H1 (cell line): ENCODE data around the gene NBAS. TPM values are rescaled to one million over a fixed set of nuclear protein-coding genes. Genes with fewer than 3 reads are reported as not detected.

ENCODE experiments used
- CTCF ChIA-PET: fragments of 300-600 bp; sonication (Branson Sonifier 250); formaldehyde crosslinking; loops from one replicate; lab custom pipeline; 2021; ENCODE audit not compliant: partially characterized antibody; lab: Charles Lee
- POLR2A ChIA-PET: fragments of 300-600 bp; sonication (Branson Sonifier 250); formaldehyde crosslinking; loops from one replicate; lab custom pipeline; 2021; ENCODE audit warnings: inconsistent platforms; ENCODE audit not compliant: partially characterized antibody; lab: Charles Lee
- DNase-seq, 2 experiments: peaks; one replicate each; pipeline versions ENCODE4 v3.0.0 to v3.0.0-alpha.2; 2010 to 2022; ENCODE audit warnings: low spot score in 2 of 2, low read depth in 1 of 2, mixed read lengths in 1 of 2
- FAIRE-seq: peaks from 2 replicates; lab custom pipeline; 2011; peaks lifted over from hg19 to GRCh38; lab: Jason Lieb, UNC
- H2AFZ ChIP-seq: 2 replicates; pipeline ENCODE4 v1.8.1; 2012; ENCODE audit warnings: low read length, inconsistent platforms
- H2AK5ac ChIP-seq: 2 replicates; pipeline ENCODE4 v1.6.1; 2013; ENCODE audit warnings: low read depth, low read length
- H2BK120ac ChIP-seq: replicated peaks from 2 replicates; pipeline ENCODE3; 2013; ENCODE audit warnings: low read depth, low read length, inconsistent platforms
- H2BK12ac ChIP-seq: 2 replicates; pipeline ENCODE4 v1.6.1; 2013; ENCODE audit warnings: low read depth, low read length
- H2BK15ac ChIP-seq: 2 replicates; pipeline ENCODE4 v1.6.1; 2013; ENCODE audit warnings: low read length
- H2BK20ac ChIP-seq: 2 replicates; pipeline ENCODE4 v1.6.1; 2013; ENCODE audit warnings: low read length
- H2BK5ac ChIP-seq: 2 replicates; pipeline ENCODE4 v1.6.1; 2013; ENCODE audit warnings: low read depth, low read length
- H3K14ac ChIP-seq: 2 replicates; pipeline ENCODE4 v1.6.1; 2013; ENCODE audit warnings: inconsistent platforms; ENCODE audit not compliant: insufficient read length
- H3K18ac ChIP-seq: 2 replicates; pipeline ENCODE4 v1.6.1; 2013; ENCODE audit warnings: low read length; ENCODE audit errors: extremely low read depth
- H3K23ac ChIP-seq: 2 replicates; pipeline ENCODE4 v1.6.1; 2013; ENCODE audit warnings: inconsistent platforms; ENCODE audit not compliant: insufficient read length
- H3K23me2 ChIP-seq: 2 replicates; pipeline ENCODE4 v1.6.1; 2013; ENCODE audit warnings: low read depth, low read length
- H3K27ac ChIP-seq: 2 replicates; pipeline ENCODE4 v1.6.1; 2011; ENCODE audit warnings: low read depth, low read length, inconsistent platforms
- H3K27me3 ChIP-seq, 4 experiments: replicated peaks in 1 of 4; 1 replicate in 1 of 4; 2 replicates in 3 of 4; pipeline versions ENCODE4 v1.6.1 to v1.8.1; 2011 to 2013; ENCODE audit warnings: low read length in 3 of 4, mild to moderate bottlenecking in 3 of 4, inconsistent platforms in 2 of 4, mixed read lengths in 2 of 4, moderate library complexity in 1 of 4; ENCODE audit not compliant: control insufficient read depth in 3 of 4, insufficient read depth in 3 of 4; ENCODE audit errors: extremely low read depth in 1 of 4
- H3K36me3 ChIP-seq, 4 experiments: 2 replicates each; pipeline versions ENCODE4 v1.6.1 to v1.8.1; 2011 to 2013; ENCODE audit warnings: mild to moderate bottlenecking in 4 of 4, low read length in 3 of 4, moderate library complexity in 2 of 4, control low read depth in 1 of 4, inconsistent platforms in 1 of 4; ENCODE audit not compliant: insufficient read depth in 4 of 4, control insufficient read depth in 2 of 4
- H3K4ac ChIP-seq: replicated peaks from 2 replicates; pipeline ENCODE3; 2013; ENCODE audit warnings: low read length, low read depth, mixed read lengths, inconsistent platforms; ENCODE audit not compliant: insufficient read length
- H3K4me1 ChIP-seq, 4 experiments: replicated peaks in 1 of 4; 1 replicate in 1 of 4; 2 replicates in 3 of 4; pipeline versions ENCODE4 v1.6.1 to v1.8.1; 2011 to 2013; ENCODE audit warnings: low read length in 3 of 4, inconsistent platforms in 2 of 4, mixed read lengths in 1 of 4; ENCODE audit not compliant: insufficient read depth in 4 of 4, control insufficient read depth in 3 of 4
- H3K4me2 ChIP-seq, 2 experiments: 2 replicates each; pipeline versions ENCODE4 v1.6.1 to v1.8.1; 2011 to 2013; ENCODE audit warnings: low read depth in 2 of 2, low read length in 2 of 2, control low read depth in 1 of 2, inconsistent platforms in 1 of 2, mild to moderate bottlenecking in 1 of 2; ENCODE audit not compliant: insufficient read depth in 1 of 2
- H3K4me3 ChIP-seq, 4 experiments: fragments of 200-600, 300-600 bp in 1 of 4; sonication (generic), shearing (Covaris generic), sonication (Bioruptor Twin) in 1 of 4; 2 replicates each; pipeline versions ENCODE4 v1.5.1 to v1.8.1; 2011 to 2016; ENCODE audit warnings: low read length in 4 of 4, low read depth in 3 of 4, control low read depth in 2 of 4, inconsistent platforms in 2 of 4, mild to moderate bottlenecking in 2 of 4, mixed read lengths in 1 of 4, moderate library complexity in 1 of 4; ENCODE audit not compliant: insufficient read depth in 2 of 4; ENCODE audit errors: extremely low read depth in 1 of 4
- H3K56ac ChIP-seq: replicated peaks from 2 replicates; pipeline ENCODE3; 2013; ENCODE audit warnings: low read depth, mild to moderate bottlenecking, mixed read lengths, low read length, inconsistent platforms; ENCODE audit not compliant: insufficient read length
- H3K79me1 ChIP-seq: 2 replicates; pipeline ENCODE4 v1.6.1; 2013; ENCODE audit warnings: low read depth, low read length, control low read depth
- H3K79me2 ChIP-seq, 2 experiments: 2 replicates each; pipeline versions ENCODE4 v1.6.1 to v1.8.1; 2012 to 2013; ENCODE audit warnings: low read length in 2 of 2, mild to moderate bottlenecking in 2 of 2, inconsistent platforms in 1 of 2; ENCODE audit not compliant: insufficient read depth in 2 of 2, control insufficient read depth in 1 of 2
- H3K9ac ChIP-seq, 4 experiments: replicated peaks in 1 of 4; 1 replicate in 1 of 4; 2 replicates in 3 of 4; pipeline versions ENCODE4 v1.6.1 to v1.8.1; 2011 to 2013; ENCODE audit warnings: low read depth in 3 of 4, low read length in 3 of 4, control low read depth in 2 of 4, mild to moderate bottlenecking in 2 of 4, moderate library complexity in 2 of 4, inconsistent platforms in 1 of 4; ENCODE audit errors: extremely low read depth in 1 of 4
- H3K9me3 ChIP-seq, 2 experiments: 2 replicates each; pipeline versions ENCODE4 v1.6.1 to v1.8.1; 2012 to 2013; ENCODE audit warnings: mild to moderate bottlenecking in 2 of 2, moderate library complexity in 2 of 2, control low read depth in 1 of 2, inconsistent platforms in 1 of 2, low read depth in 1 of 2, low read length in 1 of 2, mixed read lengths in 1 of 2; ENCODE audit not compliant: insufficient read depth in 2 of 2
- H4K20me1 ChIP-seq, 2 experiments: replicated peaks in 1 of 2; 2 replicates each; pipeline versions ENCODE3 to v1.8.1; 2011 to 2013; ENCODE audit warnings: inconsistent platforms in 2 of 2, low read length in 2 of 2, mild to moderate bottlenecking in 1 of 2; ENCODE audit not compliant: insufficient read depth in 2 of 2, control insufficient read depth in 1 of 2
- H4K5ac ChIP-seq: 2 replicates; pipeline ENCODE4 v1.6.1; 2013; ENCODE audit warnings: low read length, low read depth, mixed read lengths, inconsistent platforms; ENCODE audit not compliant: insufficient read length
- H4K8ac ChIP-seq: 2 replicates; pipeline ENCODE4 v1.8.0; 2013; ENCODE audit warnings: mild to moderate bottlenecking, moderate library complexity, low read length, inconsistent platforms; ENCODE audit not compliant: insufficient read depth; ENCODE audit errors: extremely low read depth
- H4K91ac ChIP-seq: replicated peaks from 2 replicates; pipeline ENCODE3; 2013; ENCODE audit warnings: low read length, mixed read lengths, inconsistent platforms; ENCODE audit not compliant: insufficient read length
- ASH2L ChIP-seq: fragments of 200-600, 300-600 bp; sonication (generic); IDR thresholded peaks from one replicate; pipeline ENCODE4 v1.7.1; 2017; ENCODE audit warnings: low read length
- BCL11A ChIP-seq, 2 experiments: IDR thresholded peaks; one replicate each; pipeline ENCODE4 v1.6.1; 2011; ENCODE audit warnings: low read depth in 2 of 2, low read length in 2 of 2, mild to moderate bottlenecking in 2 of 2
- CTBP2 ChIP-seq: IDR thresholded peaks from 2 replicates; pipeline ENCODE4 v1.7.0; 2011; ENCODE audit warnings: borderline replicate concordance, mild to moderate bottlenecking, moderate library complexity, mixed read lengths, low read length; ENCODE audit not compliant: insufficient read depth, insufficient read length
- HDAC6 ChIP-seq: IDR thresholded peaks from one replicate; pipeline ENCODE4 v1.7.1; 2012; ENCODE audit warnings: low read depth, mild to moderate bottlenecking, inconsistent platforms, low read length, moderate library complexity
- JUND ChIP-seq: IDR thresholded peaks from 2 replicates; pipeline ENCODE4 v1.6.1; 2011; ENCODE audit warnings: mild to moderate bottlenecking, improper control_type of control experiment, low read length
- KDM4A ChIP-seq: IDR thresholded peaks from one replicate; pipeline ENCODE4 v1.7.1; 2012; ENCODE audit warnings: low read depth, mild to moderate bottlenecking, moderate library complexity, low read length, inconsistent platforms; ENCODE audit not compliant: severe bottlenecking
- POLR2AphosphoS5 ChIP-seq: IDR thresholded peaks from 2 replicates; pipeline ENCODE4 v1.6.1; 2011; ENCODE audit warnings: low read depth, low read length
- RNF2 ChIP-seq: fragments of 200-900, 300-1000 bp; sonication (generic); IDR thresholded peaks from 2 replicates; pipeline ENCODE4 v1.7.1; 2016; ENCODE audit warnings: borderline replicate concordance, low read depth, mild to moderate bottlenecking, antibody characterized with exemption, low read length; ENCODE audit not compliant: poor library complexity, severe bottlenecking; ENCODE audit errors: missing control alignments
- SIN3A ChIP-seq, 2 experiments: IDR thresholded peaks in 1 of 2; conservative IDR thresholded peaks in 1 of 2; 2 replicates each; pipeline ENCODE4 v1.6.1; 2011 to 2012; ENCODE audit warnings: low read length in 2 of 2, improper control_type of control experiment in 1 of 2, low read depth in 1 of 2, mild to moderate bottlenecking in 1 of 2
- SRF ChIP-seq: IDR thresholded peaks from 2 replicates; pipeline ENCODE4 v1.6.1; 2011; ENCODE audit warnings: mild to moderate bottlenecking, low read depth, low read length, moderate library complexity
- SUZ12 ChIP-seq: fragments of 200-600 bp; sonication (generic); IDR thresholded peaks from 2 replicates; pipeline ENCODE4 v1.6.1; 2012; ENCODE audit warnings: mild to moderate bottlenecking, inconsistent platforms, low read length, moderate library complexity, mixed read lengths
- TEAD4 ChIP-seq: IDR thresholded peaks from 2 replicates; pipeline ENCODE4 v1.6.1; 2012; ENCODE audit warnings: low read depth, low read length, inconsistent platforms, mixed read lengths
- WGBS, 2 experiments: shearing (Covaris generic) in 1 of 2; methylation state at CpG; one replicate each; pipeline versions ENCODE4 v1.1.6 to v1.1.7; 2013 to 2015; ENCODE audit warnings: low lambda C conversion rate in 2 of 2, mixed read lengths in 2 of 2, inconsistent platforms in 1 of 2, low coverage in 1 of 2, missing lambda C conversion rate in 1 of 2; ENCODE audit not compliant: insufficient replicate concordance in 2 of 2, insufficient coverage in 1 of 2, insufficient read length in 1 of 2; ENCODE audit errors: extremely low coverage in 1 of 2, missing lambda C conversion rate in 1 of 2; 5-methylcytosine and 5-hydroxymethylcytosine counted together
- polyA plus RNA-seq, 7 experiments: library from polyadenylated mRNA; depleted of rRNA in 3 of 7; stranded (reverse) in 5 of 7; unstranded in 2 of 7; fragments of >200 nt in 5 of 7; fragments of 200-250 nt in 2 of 7; gene quantifications; 1 replicate in 5 of 7; 2 replicates in 1 of 7; 4 replicates in 1 of 7; pipeline versions ENCODE4 v1.2.1 to v1.2.3, GENCODE V29; 2011 to 2013; ENCODE audit warnings: missing spikeins in 2 of 7, mixed read lengths in 2 of 7
- total RNA-seq: library from RNA; stranded (reverse); fragmentation: NEBNext Ultra II Directional; extraction: Animal tissue kit (Norgen Biotek cat#: 25700); gene quantifications from 2 replicates; pipeline ENCODE4 v1.2.1, GENCODE V29; 2021

The NBAS gene
- total and polyA plus RNA-seq, 2 of the 8 experiments (the other 6 are each of a cell fraction or from before 2014, with no cell fraction given) = 19.6 to 34.8 TPM

- ChIA-PET POLR2A (no interaction called here), CTCF (interaction anchor here (1.0 kb wide), 1 partner anchor 270 kb away, joined by 4 read pairs; no protein-coding TSS in a partner anchor)
- no peaks in the 10 kb centered on the region for H3K79me2 ChIP-seq
- H3K36me3 ChIP-seq = no peaks in the 10 kb centered on the region
- H3K23ac ChIP-seq = no peak overlapping the region
- H3K79me1 ChIP-seq = no peaks in the 10 kb centered on the region
- no peak overlapping the region for H4K91ac ChIP-seq
- no peak overlapping the region for H2AFZ ChIP-seq
- H2BK120ac ChIP-seq = no peak overlapping the region
- no peak overlapping the region for H3K56ac ChIP-seq
- whole genome bisulfite sequencing, 2 experiments = 88% methylated on average over 2 of the region's 2 CpGs; no CpG with 5 or more reads in 1 of the 2 experiments
- H3K4me2 ChIP-seq = no peak overlapping the region
- no peaks in the 10 kb centered on the region for H3K23me2 ChIP-seq
- H2BK20ac ChIP-seq = no peak overlapping the region
- H2BK15ac ChIP-seq = no peak overlapping the region
- no peaks in the 10 kb centered on the region for H4K20me1 ChIP-seq
- H4K5ac ChIP-seq = no peak overlapping the region
- no peak overlapping the region for H3K4ac ChIP-seq
- H3K27ac ChIP-seq = no peak overlapping the region
- H2BK12ac ChIP-seq = no peak overlapping the region
- H3K4me3 ChIP-seq = no peak overlapping the region
- H3K9ac ChIP-seq = no peak overlapping the region
- H3K27me3 ChIP-seq = peaks cover 0 to 2% (median 0%) of the 10 kb centered on the region in 4 experiments; a peak in 1 of 7 replicates
- no peak overlapping the region for H2AK5ac ChIP-seq
- H3K4me1 ChIP-seq = no peaks in the 10 kb centered on the region
- TF ChIP-seq HDAC6 (no peak), POLR2AphosphoS5 (no peak), CTBP2 (no peak), SUZ12 (no peak), SRF (no peak), ASH2L (no peak), JUND (no peak), TEAD4 (no peak), BCL11A (IDR thresholded peaks at IDR 0.05; ENCODE audit: low read depth in 2 of 2, low read length in 2 of 2) (no peak), KDM4A (no peak), SIN3A (conservative IDR thresholded peaks at IDR 0.05 in 1 of 2, IDR thresholded peaks at IDR 0.05 in 1 of 2; ENCODE audit: low read depth in 1 of 2, low read length in 2 of 2) (no peak), RNF2 (no peak)
- no peaks in the 10 kb centered on the region for H3K9me3 ChIP-seq
- no peak overlapping the region for H4K8ac ChIP-seq
- no peak overlapping the region for H3K14ac ChIP-seq
- H2BK5ac ChIP-seq = no peak overlapping the region
- DNase-seq = no peak
- no peak overlapping the region for H3K18ac ChIP-seq
- no peak for FAIRE-seq
These were observed 253.6 kb downstream of the NBAS start for GRCh38 chr2:15307526-15307925.
